Lower lobe of right lung (tissue), 2 donors: Measurements from ENCODE around the gene SGSM1. TPM values are rescaled to one million over a fixed set of nuclear protein-coding genes. Genes with fewer than 3 reads are reported as not detected.
"Not testable (repeated sequence)": the region's sequence is repeated elsewhere in the genome, so short reads cannot be mapped to it uniquely, and the experiment has no call there.

Experiments used
- ATAC-seq, 2 donors: fragments of 200-7000 bp; cut with Tn5 transposase; one replicate each; pipeline ENCODE4 v1.9.1; 2020 to 2022; ENCODE audit warnings: mild to moderate bottlenecking in 2 of 2, moderate library complexity in 2 of 2
- DNase-seq: peaks from one replicate; pipeline ENCODE4 v3.0.0-alpha.2; 2020
- H3K27ac ChIP-seq: fragments of 200-600 bp; one replicate; pipeline ENCODE4 v1.8.0; 2022
- H3K27me3 ChIP-seq: fragments of 200-600 bp; one replicate; pipeline ENCODE4 v1.8.0; 2022; ENCODE audit warnings: low read depth
- H3K36me3 ChIP-seq: fragments of 200-600 bp; one replicate; pipeline ENCODE4 v1.8.0; 2022; ENCODE audit warnings: mild to moderate bottlenecking
- H3K4me1 ChIP-seq: fragments of 200-600 bp; one replicate; pipeline ENCODE4 v1.8.0; 2022
- H3K4me3 ChIP-seq: fragments of 200-600 bp; one replicate; pipeline ENCODE4 v1.8.0; 2022; ENCODE audit warnings: mild to moderate bottlenecking
- H3K9me3 ChIP-seq: fragments of 200-600 bp; one replicate; pipeline ENCODE4 v1.8.0; 2022
- intact Hi-C: fragments of 100-400 bp; cut with DNase I; formaldehyde crosslinking; loops from one replicate; pipeline ENCODE4 v1.11.0; 2022
- total RNA-seq: library from RNA; stranded (reverse); fragmentation: NEBNext Ultra II Directional; extraction: Animal tissue kit (Norgen Biotek cat#: 25700); gene quantifications from one replicate; pipeline ENCODE4 v1.2.1, GENCODE V29; 2021
- TF ChIP-seq, protein P1 (sequence below): fragments of 200-600 bp; IDR thresholded peaks from one replicate; pipeline ENCODE4 v1.8.0; 2022; ENCODE audit warnings: antibody characterized with exemption, mild to moderate bottlenecking
- donor health status: DM: no; HTN: yes; CAD: no; lungs with severe emphysema.

SGSM1 gene
- total RNA-seq, 1 donor from 2014 or later: 2.9 TPM

DNA sequence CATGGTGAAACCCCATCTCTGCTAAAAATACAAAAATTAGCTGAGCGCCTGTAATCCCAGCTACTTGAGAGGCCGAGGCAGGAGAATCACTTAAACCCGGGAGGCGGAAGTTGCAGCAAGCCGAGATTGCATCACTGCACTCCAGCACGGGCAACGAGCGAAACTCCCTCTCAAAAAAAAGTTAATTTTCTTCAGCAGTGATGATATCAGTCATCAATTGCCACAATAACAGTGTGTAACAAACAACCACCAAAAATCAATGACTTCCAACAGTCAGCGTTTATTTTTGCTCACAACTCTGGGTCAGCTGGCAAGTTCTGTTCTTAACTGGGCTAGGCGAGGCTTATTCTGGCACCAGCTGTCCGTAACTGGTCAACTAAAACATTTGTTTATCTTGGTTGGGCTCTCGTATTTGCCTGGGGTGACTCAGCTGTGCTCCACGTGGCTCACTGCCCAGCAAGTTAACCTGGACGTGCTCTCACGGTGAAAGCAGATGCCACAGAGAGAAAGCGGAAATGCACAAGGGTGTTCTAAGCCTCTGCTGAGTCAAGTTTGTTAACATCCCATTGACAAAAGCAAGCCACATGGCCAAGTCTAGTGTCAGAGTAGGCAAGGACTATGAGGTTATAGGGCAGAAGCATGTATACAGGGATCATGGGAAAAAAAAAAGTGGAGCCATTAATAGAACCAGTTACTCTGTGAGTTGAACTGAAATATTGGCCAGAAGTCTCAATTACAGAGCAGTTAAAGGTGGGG is 88.4 kb downstream of the SGSM1 start:
- H3K4me1 ChIP-seq: peaks cover 15% of the 10 kb centered on the region
- no peaks in the 10 kb centered on the region for H3K27me3 ChIP-seq
- no peaks in the 10 kb centered on the region for H3K36me3 ChIP-seq
- H3K27ac ChIP-seq: peak overlapping the region; percentile 79
- ATAC-seq: peak; percentile 95 to 96
- TF ChIP-seq, protein P1, sequence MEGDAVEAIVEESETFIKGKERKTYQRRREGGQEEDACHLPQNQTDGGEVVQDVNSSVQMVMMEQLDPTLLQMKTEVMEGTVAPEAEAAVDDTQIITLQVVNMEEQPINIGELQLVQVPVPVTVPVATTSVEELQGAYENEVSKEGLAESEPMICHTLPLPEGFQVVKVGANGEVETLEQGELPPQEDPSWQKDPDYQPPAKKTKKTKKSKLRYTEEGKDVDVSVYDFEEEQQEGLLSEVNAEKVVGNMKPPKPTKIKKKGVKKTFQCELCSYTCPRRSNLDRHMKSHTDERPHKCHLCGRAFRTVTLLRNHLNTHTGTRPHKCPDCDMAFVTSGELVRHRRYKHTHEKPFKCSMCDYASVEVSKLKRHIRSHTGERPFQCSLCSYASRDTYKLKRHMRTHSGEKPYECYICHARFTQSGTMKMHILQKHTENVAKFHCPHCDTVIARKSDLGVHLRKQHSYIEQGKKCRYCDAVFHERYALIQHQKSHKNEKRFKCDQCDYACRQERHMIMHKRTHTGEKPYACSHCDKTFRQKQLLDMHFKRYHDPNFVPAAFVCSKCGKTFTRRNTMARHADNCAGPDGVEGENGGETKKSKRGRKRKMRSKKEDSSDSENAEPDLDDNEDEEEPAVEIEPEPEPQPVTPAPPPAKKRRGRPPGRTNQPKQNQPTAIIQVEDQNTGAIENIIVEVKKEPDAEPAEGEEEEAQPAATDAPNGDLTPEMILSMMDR: no peak
- H3K9me3 ChIP-seq: no peaks in the 10 kb centered on the region
- intact Hi-C loops: no loop called here
- no peak overlapping the region for H3K4me3 ChIP-seq
- peak; percentile 88 for DNase-seq

DNA sequence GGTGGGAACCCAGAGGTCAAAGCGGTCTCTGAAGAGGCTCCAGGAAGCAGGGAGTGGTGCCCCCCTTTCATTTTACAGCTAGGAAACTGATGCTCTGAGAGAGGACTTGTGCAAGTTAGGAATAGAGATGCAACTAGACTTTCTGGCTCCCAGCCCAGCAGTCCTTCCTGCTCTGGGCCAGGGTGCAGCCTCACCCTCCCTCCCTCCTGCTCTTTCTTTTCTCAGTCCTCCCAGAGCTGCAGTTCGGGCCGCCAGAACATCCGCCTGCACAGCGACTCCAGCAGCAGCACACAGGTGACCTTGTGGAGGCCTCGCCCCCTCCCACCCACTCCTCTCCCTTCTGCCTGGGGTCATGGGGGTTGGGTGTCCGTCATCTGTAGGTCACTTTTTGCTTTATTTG is 89.0 kb downstream of the SGSM1 start:
- Histone ChIP-seq H3K9me3 (no peaks in the 10 kb centered on the region), H3K27me3 (no peaks in the 10 kb centered on the region), H3K36me3 (no peaks in the 10 kb centered on the region), H3K4me1 (peaks cover 15% of the 10 kb centered on the region), H3K27ac (peak overlapping the region; percentile 79), H3K4me3 (no peak overlapping the region)
- peak; percentile 66 to 79 for ATAC-seq
- peak; percentile 76 for DNase-seq
- TF ChIP-seq, protein P1: no peak
- intact Hi-C loops: no loop called here

DNA sequence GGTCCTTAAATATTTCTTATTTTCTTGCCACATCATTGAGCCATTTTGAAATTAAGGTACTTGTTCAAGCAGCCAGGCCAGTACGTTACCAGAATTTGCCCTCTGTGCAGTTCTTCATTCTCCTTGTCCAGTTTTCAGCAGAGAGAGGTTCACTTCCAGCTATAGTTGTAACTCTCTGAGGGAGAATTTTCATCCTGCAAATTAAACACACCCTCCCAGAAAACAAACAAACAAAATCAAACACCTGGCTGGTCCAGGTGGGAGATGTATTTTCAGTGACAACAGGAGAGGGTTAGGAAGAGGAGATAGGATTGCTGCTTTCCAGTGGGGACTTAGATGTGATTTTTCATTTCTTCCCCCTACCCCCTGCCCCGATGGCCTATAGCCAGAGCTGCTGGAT is 95.4 kb downstream of the SGSM1 start:
- no peak overlapping the region for H3K4me3 ChIP-seq
- ATAC-seq (no peak), DNase-seq (no peak)
- peaks cover 8% of the 10 kb centered on the region for H3K9me3 ChIP-seq
- H3K36me3 ChIP-seq: peaks cover 7% of the 10 kb centered on the region
- H3K4me1 ChIP-seq: no peaks in the 10 kb centered on the region
- TF ChIP-seq, protein P1: no peak
- H3K27ac ChIP-seq: no peak overlapping the region
- no peaks in the 10 kb centered on the region for H3K27me3 ChIP-seq
- intact Hi-C loops: no loop called here

DNA sequence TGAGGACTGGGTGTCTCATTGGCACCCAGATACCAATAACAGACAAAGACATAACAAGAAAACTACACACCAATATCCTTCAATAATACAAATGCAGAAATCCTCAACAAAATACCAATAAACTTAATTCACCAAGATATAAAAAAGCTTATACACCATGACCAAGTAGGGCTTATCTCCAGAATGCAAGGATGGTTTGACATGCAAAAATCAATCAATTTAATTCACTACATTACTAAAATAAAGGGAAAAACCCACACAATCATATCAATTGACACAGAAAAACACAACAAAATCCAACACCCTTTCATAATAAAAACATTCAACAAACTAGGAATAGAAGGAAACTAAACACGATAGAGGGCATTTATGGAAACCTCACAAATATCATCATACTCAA is 99.9 kb downstream of the SGSM1 start:
- no peak for DNase-seq
- TF ChIP-seq, protein P1: no peak

DNA sequence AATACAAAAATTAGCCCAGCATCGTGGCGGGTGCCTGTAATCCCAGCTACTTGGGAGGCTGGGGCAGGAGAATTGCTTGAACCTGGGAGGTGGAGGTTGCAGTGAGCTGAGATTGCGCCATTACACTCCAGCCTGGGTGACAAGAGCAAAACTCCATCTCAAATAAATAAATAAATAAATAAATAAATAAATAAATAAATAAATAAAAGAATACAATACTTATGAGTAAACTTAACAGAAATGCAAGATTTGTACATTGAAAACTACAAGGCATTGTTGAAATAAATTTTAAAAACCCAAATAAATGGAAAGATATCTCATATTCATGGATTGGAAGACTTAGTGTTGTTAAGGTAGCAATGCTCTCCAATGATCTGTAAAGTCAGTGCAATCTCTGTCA is 101.1 kb downstream of the SGSM1 start:
- ATAC-seq, H3K36me3 ChIP-seq, intact Hi-C loops: not testable (repeated sequence)

More for the DNA sequence above, 99.9 kb downstream of the SGSM1 start:
- no peak overlapping the region for H3K4me3 ChIP-seq
- H3K4me1 ChIP-seq: no peaks in the 10 kb centered on the region
- H3K27me3 ChIP-seq: no peaks in the 10 kb centered on the region
- ATAC-seq: no peak
- intact Hi-C loops: no loop called here
- H3K36me3 ChIP-seq: peaks cover 7% of the 10 kb centered on the region
- peaks cover 11% of the 10 kb centered on the region for H3K9me3 ChIP-seq
- no peak overlapping the region for H3K27ac ChIP-seq

DNA sequence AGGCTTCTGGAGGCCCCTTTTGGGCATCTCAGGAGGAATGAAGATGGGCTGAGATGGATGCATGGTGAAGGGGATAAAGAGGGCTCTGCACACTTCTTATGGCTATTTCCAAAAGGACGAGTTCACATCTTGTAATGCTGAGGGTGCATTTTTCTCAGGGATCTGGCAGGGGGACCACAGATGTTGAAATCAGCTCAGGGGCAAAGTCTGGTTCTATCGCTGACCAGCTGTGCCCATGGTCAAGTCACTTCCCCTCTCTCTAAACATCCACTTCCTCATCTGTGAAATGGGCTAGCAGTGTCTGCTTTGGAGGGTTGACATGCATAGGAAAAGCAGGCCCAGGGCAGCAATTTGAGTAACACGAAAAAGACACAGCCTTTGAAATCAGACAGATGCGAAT is 114.0 kb downstream of the SGSM1 start:
- no peak overlapping the region for H3K27ac ChIP-seq
- TF ChIP-seq, protein P1: no peak
- no peak overlapping the region for H3K4me3 ChIP-seq
- DNase-seq: no peak
- intact Hi-C loops: no loop called here
- no peak for ATAC-seq
- H3K4me1 ChIP-seq: no peaks in the 10 kb centered on the region
- H3K36me3 ChIP-seq: no peaks in the 10 kb centered on the region
- no peaks in the 10 kb centered on the region for H3K9me3 ChIP-seq
- no peaks in the 10 kb centered on the region for H3K27me3 ChIP-seq

More for the DNA sequence above, 101.1 kb downstream of the SGSM1 start:
- not testable (repeated sequence) for H3K4me3 ChIP-seq, H3K27me3 ChIP-seq, DNase-seq, H3K4me1 ChIP-seq, H3K27ac ChIP-seq
- peaks cover 11% of the 10 kb centered on the region for H3K9me3 ChIP-seq
